Stomach (tissue), 9 donors: ENCODE data around the gene GRAMD4. TPM values are rescaled to one million over a fixed set of nuclear protein-coding genes. Genes with fewer than 3 reads are reported as not detected.

ENCODE experiments used
- DNase-seq, 2 donors: peaks; one replicate each; pipeline versions ENCODE4 v3.0.0 to v3.0.0-alpha.2; 2013 to 2019
- H3K27ac ChIP-seq, 5 donors: fragments of 200-600 bp in 4 of 5; sonication (generic) in 4 of 5; one replicate each; pipeline ENCODE4 v1.5.1; 2013 to 2019; ENCODE audit warnings: mild to moderate bottlenecking in 1 of 5, moderate library complexity in 1 of 5
- H3K27me3 ChIP-seq, 3 donors: fragments of 200-600 bp; sonication (generic); one replicate each; pipeline ENCODE4 v1.5.1; 2017 to 2019; ENCODE audit warnings: mixed run types in 1 of 3
- H3K36me3 ChIP-seq, 4 donors: fragments of 200-600 bp; sonication (generic); 1 replicate in 3 of 4; 2 replicates in 1 of 4; pipeline ENCODE4 v1.5.1; 2016 to 2019
- H3K4me1 ChIP-seq, 4 donors: fragments of 200-600 bp; sonication (generic); one replicate each; pipeline ENCODE4 v1.5.1; 2016 to 2019
- H3K4me3 ChIP-seq, 4 donors: fragments of 200-600 bp; sonication (generic) in 3 of 4; one replicate each; pipeline ENCODE4 v1.5.1; 2016 to 2019; ENCODE audit warnings: mild to moderate bottlenecking in 1 of 4
- H3K9me3 ChIP-seq, 4 donors: fragments of 200-600 bp; sonication (generic); one replicate each; pipeline ENCODE4 v1.5.1; 2016 to 2019
- EP300 ChIP-seq: sonication (generic); formaldehyde crosslinking; IDR thresholded peaks from one replicate; pipeline ENCODE4 v1.6.1; 2017; ENCODE audit warnings: antibody characterized with exemption
- POLR2A ChIP-seq, 4 donors: fragments of 450-650 bp; IDR thresholded peaks; one replicate each; pipeline ENCODE4 v1.6.1; 2016; ENCODE audit warnings: antibody characterized with exemption in 4 of 4, control low read depth in 2 of 4, mild to moderate bottlenecking in 1 of 4, moderate library complexity in 1 of 4
- POLR2AphosphoS5 ChIP-seq, 3 donors: sonication (generic); formaldehyde crosslinking; IDR thresholded peaks; one replicate each; pipeline ENCODE4 v1.6.1; 2016; ENCODE audit warnings: antibody characterized with exemption in 3 of 3
- WGBS, 5 donors: extraction: QIAGEN DNeasy Blood & Tissue Kit in 3 of 5; methylation state at CpG; one replicate each; pipeline versions ENCODE4 v1.1.5 to v1.1.7; 2013 to 2018; 5-methylcytosine and 5-hydroxymethylcytosine counted together
- intact Hi-C: fragments of 100-400 bp; cut with DNase I; formaldehyde crosslinking; loops from one replicate; pipeline ENCODE4 v1.15.1; 2023; ENCODE audit warnings: low total_unique reads
- polyA plus RNA-seq, 3 donors: library from polyadenylated mRNA; stranded (reverse); fragments of 200-250 nt; gene quantifications; one replicate each; pipeline ENCODE4 v1.2.3, GENCODE V29; 2013
- total RNA-seq, 5 donors: library from RNA; depleted of rRNA; stranded (reverse); fragments of >200 nt; gene quantifications; one replicate each; pipeline versions ENCODE4 v1.1.0 to v1.2.3, GENCODE V29; 2014 to 2016
- TF ChIP-seq, protein P1 (sequence below), 7 experiments: fragments of 450-650 bp in 4 of 7; fragments of 200-600 bp in 3 of 7; sonication (generic) in 3 of 7; IDR thresholded peaks; one replicate each; pipeline ENCODE4 v1.5.1; 2016 to 2019; ENCODE audit warnings: antibody characterized with exemption in 7 of 7, control low read depth in 2 of 7, mild to moderate bottlenecking in 1 of 7
- donor health status: healthy with polysubstance abuse.
- donor health status: Bipolar disorder and iron deficiency.
- donor health status: healthy.

GRAMD4 gene
- total and polyA plus RNA-seq, 8 donors: 7.4 to 452 (median 21.0) TPM

DNA sequence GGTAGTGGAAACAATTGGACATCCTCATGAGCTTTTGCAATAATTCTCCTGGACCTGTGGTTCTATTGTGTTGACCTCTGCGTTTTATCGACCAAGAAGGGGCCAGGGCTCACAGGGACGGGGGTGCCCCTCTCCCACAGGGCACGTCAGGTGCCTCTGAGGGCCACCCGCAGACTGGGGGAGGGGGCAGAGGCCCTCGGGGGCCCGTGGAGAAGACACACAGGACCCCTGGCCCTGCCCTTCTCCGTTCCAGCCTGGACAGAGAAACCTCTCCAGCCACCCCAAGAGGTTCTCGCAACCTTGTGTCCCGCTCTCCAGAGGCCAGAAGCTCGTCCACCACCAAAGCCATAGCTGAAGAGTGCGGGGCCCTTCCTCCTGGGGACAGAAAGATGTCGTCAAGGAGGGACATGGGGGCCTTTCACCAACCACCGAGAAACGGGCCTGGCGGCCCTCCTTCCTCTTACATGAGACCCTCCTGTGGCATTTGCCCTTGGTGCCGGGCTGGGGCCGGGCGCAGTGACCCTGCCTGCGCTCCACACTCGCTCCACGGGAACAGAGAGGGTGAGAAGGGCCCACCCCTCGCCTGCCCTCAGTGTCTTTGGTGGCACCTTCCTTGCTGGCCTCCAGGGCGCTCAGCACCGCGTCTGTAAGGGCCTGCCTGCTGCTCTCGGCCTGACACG, 57.3 kb downstream of the GRAMD4 start:
- TF ChIP-seq, protein P1, sequence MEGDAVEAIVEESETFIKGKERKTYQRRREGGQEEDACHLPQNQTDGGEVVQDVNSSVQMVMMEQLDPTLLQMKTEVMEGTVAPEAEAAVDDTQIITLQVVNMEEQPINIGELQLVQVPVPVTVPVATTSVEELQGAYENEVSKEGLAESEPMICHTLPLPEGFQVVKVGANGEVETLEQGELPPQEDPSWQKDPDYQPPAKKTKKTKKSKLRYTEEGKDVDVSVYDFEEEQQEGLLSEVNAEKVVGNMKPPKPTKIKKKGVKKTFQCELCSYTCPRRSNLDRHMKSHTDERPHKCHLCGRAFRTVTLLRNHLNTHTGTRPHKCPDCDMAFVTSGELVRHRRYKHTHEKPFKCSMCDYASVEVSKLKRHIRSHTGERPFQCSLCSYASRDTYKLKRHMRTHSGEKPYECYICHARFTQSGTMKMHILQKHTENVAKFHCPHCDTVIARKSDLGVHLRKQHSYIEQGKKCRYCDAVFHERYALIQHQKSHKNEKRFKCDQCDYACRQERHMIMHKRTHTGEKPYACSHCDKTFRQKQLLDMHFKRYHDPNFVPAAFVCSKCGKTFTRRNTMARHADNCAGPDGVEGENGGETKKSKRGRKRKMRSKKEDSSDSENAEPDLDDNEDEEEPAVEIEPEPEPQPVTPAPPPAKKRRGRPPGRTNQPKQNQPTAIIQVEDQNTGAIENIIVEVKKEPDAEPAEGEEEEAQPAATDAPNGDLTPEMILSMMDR (IDR thresholded peaks at IDR 0.05): no peak
- TF ChIP-seq POLR2AphosphoS5 (IDR thresholded peaks at IDR 0.05) (no peak), POLR2A (IDR thresholded peaks at IDR 0.05) (no peak), EP300 (no peak)
- H3K4me3 ChIP-seq: no peak overlapping the region
- 88 to 94% (median 92%) methylated on average over 23 to 28 of the region's 28 CpGs for WGBS, 5 donors
- H3K27ac ChIP-seq: no peak overlapping the region
- intact Hi-C loops: no loop called here
- no peaks in the 10 kb centered on the region for H3K9me3 ChIP-seq
- no peak for DNase-seq
- H3K4me1 ChIP-seq: peaks cover 4 to 26% (median 13%) of the 10 kb centered on the region in 4 donors
- peaks cover 17 to 66% (median 62%) of the 10 kb centered on the region in 4 donors for H3K36me3 ChIP-seq
- H3K27me3 ChIP-seq: no peaks in the 10 kb centered on the region

DNA sequence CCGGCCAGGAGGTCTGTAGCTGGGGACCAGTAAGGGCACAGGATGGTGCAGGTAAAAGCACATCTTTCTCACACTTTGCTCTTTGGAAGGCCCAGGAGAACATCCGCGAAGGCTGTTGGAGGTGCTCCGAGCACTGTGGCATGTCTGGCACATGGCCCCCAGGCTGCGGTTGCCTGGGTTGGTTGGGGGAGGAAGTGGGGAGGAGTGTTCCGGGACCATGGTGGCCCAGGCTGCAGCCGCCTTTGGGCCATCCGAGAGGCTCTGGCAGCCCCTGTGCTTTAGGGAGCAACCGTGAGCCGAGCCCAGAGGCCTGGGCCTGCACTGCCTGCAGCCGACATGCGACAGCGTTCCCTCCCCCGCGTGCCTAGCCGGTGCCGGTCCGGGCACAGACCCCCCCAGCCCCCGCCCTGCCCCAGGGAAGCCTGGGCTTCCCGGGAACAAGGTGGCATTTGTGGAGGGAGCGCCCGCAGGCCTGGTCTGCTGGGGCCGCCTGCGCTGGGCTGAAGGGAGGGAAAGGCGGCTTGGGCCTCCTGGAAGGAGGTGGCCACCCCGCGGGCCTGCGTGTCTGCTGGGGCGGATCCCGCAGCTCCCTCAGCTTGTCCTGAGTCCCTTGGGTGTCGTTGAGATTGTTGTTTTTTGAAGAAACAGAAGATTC, 57.9 kb downstream of the GRAMD4 start:
- TF ChIP-seq POLR2AphosphoS5 (IDR thresholded peaks at IDR 0.05): no peak
- TF ChIP-seq EP300: no peak
- TF ChIP-seq, protein P1 (IDR thresholded peaks at IDR 0.05): no peak
- TF ChIP-seq POLR2A (IDR thresholded peaks at IDR 0.05): no peak
- peaks cover 14 to 60% (median 56%) of the 10 kb centered on the region in 4 donors for H3K36me3 ChIP-seq
- no peak for DNase-seq
- no peaks in the 10 kb centered on the region for H3K27me3 ChIP-seq
- H3K9me3 ChIP-seq: no peaks in the 10 kb centered on the region
- H3K4me1 ChIP-seq: peaks cover 4 to 26% (median 13%) of the 10 kb centered on the region in 4 donors
- H3K27ac ChIP-seq: no peak overlapping the region
- intact Hi-C loops: no loop called here
- WGBS, 5 donors: 88 to 94% (median 91%) methylated on average over 15 to 31 of the region's 31 CpGs
- H3K4me3 ChIP-seq: no peak overlapping the region

DNA sequence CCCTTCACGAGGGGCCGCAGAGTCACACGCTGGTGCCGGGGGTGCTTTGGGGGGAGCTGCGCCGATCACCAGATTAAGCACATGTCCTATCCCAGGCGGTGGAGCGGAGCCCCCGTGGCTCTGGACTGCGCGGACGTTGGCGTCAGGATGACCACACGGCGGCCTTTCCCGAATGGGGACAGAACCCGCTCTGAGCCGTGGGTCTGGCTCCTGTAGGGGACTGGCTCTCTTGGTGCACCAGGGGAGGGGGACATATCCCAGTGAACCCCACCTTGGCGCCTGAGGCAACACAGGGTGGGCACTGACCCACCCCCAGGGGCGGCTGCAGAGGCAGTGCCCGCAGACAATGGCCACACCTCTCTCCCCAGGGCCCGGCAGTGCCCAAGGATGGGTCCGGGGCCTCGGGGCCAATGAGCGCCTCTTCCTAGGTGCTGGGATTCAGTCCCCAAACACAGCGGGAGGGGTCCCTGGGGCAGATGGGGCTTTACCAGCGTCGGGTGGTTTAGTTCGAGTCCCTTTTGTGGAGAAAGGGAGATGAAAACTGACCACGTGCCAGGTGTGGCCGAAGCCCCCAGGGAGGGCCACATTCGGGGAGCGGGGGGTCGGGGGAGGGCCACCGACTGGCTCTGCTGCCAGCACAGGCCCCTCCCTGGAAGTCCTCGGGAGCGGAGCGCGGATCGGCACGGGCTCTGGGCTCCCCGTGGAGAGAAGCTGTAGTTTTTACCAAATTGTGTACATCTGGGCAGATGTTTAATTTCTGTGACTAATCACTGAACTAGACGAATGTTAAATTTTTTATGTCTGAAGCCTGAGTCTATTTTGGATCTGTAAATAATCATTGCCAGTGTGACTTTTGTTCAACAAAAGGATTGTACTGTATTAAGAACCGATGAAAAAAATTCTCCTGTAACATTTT, 58.9 kb downstream of the GRAMD4 start:
- Histone ChIP-seq H3K4me3 (no peak overlapping the region), H3K27me3 (no peaks in the 10 kb centered on the region), H3K27ac (peak overlapping the region in 1 of 5 donors; percentile 46), H3K36me3 (peaks cover 5 to 51% (median 49%) of the 10 kb centered on the region in 4 donors), H3K4me1 (peaks cover 4 to 23% (median 17%) of the 10 kb centered on the region in 4 donors), H3K9me3 (no peaks in the 10 kb centered on the region)
- no peak for DNase-seq
- no peak for TF ChIP-seq EP300
- TF ChIP-seq, protein P1 (IDR thresholded peaks at IDR 0.05): no peak
- TF ChIP-seq POLR2A (IDR thresholded peaks at IDR 0.05): no peak
- no peak for TF ChIP-seq POLR2AphosphoS5 (IDR thresholded peaks at IDR 0.05)
- intact Hi-C loops: no loop called here
- WGBS, 5 donors: 59 to 86% (median 82%) methylated on average over 22 to 44 of the region's 44 CpGs

DNA sequence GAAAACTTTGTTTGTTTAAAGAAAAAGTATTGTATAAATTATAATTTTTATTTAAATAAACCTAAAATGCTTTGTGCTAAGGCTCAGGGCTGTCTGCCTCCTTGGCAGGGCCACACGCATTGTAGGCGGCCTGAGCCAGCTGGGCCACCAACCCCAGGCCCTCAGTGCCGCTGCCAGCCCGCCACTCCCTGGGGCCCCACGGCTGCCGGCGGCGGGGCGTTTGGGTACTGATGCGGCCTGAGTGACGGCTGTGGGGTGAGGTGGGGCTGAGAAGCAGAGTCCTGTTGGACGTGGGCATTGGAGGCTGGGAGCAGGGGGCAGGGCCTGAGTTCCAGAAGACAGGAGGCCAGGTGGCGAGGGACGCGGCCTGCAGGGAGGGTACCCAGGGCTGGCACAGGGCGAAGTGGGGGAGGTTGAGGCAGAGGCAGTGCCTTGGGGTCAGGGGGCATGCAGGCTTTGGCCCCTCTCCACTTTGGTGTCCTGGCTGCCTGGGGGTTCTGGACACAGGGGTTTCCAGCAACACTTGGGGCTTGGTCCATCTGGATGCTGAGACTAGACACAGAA, 59.6 kb downstream of the GRAMD4 start:
- DNase-seq: peak in 1 of 2 donors; percentile 33
- H3K4me1 ChIP-seq: peaks cover 8 to 30% (median 24%) of the 10 kb centered on the region in 4 donors
- 46 to 72% (median 50%) methylated on average over 16 of the region's 16 CpGs for WGBS, 5 donors
- no peaks in the 10 kb centered on the region for H3K9me3 ChIP-seq
- no peak overlapping the region for H3K4me3 ChIP-seq
- H3K27me3 ChIP-seq: no peaks in the 10 kb centered on the region
- intact Hi-C loops: no loop called here
- H3K27ac ChIP-seq: no peak overlapping the region
- H3K36me3 ChIP-seq: peaks cover under 1 to 45% (median 42%) of the 10 kb centered on the region in 4 donors
- TF ChIP-seq POLR2AphosphoS5 (IDR thresholded peaks at IDR 0.05) (no peak), POLR2A (IDR thresholded peaks at IDR 0.05) (no peak), EP300 (no peak)
- TF ChIP-seq, protein P1 (IDR thresholded peaks at IDR 0.05): no peak
